Hepatic stellate cell (primary cell): ENCODE data around the gene CPVL.

Source experiments
- DNase-seq: peaks from one replicate; pipeline ENCODE4 v3.0.0; 2011; ENCODE audit warnings: low spot score

CPVL gene

DNA sequence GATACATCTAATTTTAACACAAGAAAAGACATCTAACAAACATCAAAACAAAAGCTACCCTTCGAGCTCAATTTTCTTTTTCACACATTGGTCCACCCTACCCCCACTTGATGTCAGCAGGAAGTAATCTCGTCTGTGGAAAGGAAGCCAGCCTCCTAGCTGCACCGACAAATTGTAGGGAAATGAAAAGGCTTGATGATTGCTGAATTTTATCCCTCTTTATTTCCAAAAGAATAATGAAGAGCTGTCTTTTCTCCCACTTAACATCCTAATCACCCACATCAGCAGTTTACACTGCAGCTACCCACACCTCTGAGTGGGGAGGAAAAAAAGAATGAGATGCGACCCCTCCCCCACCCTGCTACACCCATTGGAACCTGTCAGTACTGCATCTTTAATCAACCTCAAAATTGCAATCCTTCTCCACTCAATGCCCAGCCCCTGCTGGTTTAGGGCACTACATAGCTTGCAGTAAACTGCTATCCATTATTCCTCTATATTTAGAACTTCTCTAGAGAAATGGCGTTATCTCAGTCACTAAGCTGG lies 10.6 kb upstream of the CPVL start:
- no peak for DNase-seq

DNA sequence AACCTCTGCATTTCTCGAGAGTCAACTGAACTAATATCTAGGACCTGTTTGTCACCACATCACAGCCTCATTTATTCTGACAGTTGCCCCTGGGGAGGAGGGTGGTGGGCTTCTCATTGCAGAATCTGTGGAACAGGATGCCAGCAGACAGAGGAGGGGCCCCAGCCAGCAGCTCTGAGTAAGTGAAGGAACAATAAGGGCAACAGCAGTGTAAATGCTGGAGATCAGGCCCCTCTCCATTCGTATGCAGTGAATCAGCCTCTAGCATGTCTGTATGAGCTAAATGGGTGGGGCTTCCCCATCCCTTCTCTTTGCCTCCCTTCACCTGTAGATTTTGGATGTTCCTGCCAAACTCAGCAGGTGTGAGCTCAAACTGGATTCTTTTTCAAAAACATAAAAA lies 7.7 kb upstream of the CPVL start:
- DNase-seq, result no peak

DNA sequence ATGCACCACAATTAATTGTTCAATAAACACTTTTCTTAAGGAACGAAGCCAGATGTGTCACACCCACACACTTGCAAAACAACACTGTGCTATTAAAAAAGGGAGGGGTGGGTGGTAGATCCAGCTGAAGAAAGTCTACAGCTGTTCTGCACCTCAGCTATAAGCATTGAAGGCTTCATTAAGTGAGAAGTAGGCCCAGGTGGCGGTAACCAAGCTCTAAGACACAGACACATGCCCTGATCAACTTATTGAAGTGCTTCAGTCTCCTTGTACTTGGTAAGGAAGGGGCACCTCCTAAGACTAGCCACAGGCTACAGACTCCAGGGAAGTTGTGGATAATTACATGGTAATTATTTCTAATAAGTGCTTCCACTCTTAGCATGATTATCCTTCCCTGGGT lies 4.5 kb upstream of the CPVL start:
- no peak for DNase-seq

DNA sequence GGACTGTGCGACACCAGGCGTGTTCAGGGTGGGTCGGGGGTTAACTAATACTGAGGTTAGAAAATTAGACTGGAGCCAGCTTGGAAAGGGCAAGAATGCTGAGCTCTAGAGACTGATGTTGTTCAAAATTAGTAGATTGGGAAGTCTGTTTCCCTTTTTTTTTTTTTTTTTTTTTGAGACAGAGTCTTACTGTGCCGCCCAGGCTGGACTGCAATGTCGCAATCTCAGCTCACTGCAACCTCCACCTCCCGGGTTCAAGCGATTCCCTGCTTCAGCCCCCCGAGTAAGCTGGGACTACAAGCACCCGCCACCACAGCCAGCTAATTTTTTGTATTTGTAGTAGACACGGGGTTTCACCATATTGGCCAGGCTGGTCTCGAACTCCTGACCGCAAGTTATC lies 2.7 kb upstream of the CPVL start:
- no peak for DNase-seq

DNA sequence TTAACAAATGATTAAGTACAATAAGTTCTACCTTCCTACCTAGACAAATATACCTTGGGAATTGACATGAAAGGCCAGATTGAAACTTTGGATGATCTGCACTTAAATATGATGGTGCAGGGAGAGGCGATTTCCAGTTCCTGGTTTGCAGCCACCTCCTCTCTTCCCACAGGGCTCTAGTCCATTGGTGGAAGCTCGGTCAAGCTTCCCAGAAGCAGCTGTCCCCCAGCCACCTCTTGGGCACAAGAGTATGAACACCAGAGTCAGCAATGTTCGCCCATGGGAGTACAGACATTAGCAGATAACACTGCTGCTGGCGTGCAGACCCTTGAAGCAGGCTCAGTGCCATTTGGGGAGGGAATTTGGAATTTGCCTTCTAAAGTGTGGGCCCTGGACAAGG lies 1.5 kb upstream of the CPVL start:
- DNase-seq, result no peak

DNA sequence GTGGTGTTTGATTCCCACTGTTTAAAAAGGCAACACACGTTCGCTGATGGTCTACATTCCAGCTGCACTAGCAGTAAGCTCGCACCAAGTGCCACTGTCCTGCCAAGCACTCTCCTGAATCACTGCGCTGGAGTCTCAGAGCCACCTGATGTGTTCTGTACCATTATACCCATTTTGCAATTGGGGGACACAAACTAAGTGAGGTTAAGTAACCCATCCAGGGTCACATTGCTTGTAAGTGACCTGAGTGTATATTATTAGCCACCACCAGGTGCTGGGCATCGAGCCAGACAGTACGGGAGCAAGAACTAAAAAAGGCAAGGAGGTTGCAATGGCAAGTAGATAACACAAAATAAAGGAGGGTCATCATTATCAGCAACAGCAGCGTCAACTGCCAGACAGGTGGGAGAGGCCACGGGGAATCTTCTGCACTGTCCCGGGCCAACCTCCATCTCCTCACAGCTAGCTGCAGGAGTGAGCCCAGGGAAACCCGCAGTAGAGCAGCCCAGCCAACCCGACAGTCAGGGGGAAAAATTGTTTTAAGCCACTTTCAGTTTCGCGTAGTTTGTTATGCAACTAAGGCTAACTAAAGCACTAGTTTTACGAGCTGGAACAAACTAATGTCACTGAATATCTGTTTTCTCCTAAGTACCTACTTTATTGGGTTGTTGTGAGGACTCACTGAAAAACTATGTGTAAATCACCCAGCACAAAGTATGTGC lies 712 bp upstream of the CPVL start:
- no peak for DNase-seq

DNA sequence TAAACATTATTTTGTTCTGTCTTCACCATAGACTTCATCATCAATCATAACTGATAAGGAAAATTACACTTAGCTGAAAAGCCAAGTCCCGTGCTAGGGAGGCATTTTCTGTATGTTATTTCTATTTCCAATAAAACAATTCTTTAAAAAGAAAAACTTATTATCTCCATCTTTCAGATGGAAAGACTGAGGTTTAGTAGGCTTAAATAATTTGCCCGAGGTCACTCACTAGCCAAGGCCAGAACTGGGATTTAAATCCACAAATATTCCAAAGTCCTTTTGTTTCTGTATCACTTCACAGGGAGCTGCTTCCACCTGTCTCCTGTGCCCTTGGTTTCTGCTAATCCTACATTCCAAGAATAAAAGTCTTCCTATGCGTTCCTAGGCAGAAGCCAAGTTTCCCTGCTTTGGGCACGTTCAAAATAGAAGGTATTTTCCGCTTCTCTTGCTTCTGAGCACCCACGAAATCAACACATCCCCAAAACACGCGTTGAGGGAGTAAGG lies 732 bp downstream of the CPVL start:
- no peak for DNase-seq

DNA sequence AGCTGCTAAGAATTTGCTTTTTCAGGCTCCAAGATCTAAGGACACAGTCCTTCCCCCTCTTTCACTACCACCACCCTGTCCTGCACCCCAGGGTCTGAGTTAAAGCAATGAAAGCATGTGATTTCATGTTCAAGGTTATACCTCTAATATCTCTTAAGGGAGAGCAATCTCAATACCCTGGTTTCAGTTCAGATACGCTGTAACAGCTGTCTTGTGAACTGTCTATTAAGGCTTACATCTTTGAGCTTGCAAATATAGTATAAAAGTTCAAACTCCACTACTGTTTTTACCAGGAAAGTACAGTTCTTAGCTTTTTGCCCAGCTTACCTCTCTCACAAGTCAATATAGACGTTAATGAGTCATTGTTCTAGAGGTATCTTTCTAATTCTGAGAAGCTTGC lies 2.6 kb downstream of the CPVL start:
- DNase-seq, result no peak

DNA sequence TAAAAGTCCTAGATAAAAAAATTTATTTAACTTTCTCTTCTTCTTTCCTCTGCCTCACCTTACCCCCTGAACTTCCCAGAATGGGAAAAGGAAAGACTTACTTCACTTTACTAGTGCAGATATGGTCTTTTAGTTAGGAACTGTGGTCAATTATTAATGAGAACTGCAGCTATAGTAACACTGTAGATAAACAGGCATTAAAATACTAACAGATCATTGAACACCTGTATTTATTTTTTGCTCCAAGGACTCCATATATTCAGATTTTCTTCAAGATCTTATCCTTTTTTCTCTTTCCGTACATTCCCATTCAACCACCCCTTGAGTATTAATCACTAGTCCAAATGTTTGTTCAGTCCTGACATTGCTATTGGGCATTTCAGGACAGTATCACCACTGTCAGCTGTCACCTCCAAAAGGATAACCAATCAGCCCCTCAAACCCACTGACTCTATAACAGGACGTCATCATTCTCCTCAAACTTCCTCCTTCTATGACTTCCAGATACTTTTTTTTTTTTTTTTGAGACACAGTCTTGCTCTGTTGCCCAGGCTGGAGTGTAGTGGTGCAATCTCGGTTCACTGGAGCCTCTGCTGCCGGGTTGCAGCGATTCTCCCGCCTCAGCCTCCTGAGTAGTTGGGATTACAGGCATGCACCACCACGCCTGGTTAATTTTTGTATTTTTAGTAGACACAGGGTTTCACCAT lies 4.2 kb downstream of the CPVL start:
- no peak for DNase-seq

DNA sequence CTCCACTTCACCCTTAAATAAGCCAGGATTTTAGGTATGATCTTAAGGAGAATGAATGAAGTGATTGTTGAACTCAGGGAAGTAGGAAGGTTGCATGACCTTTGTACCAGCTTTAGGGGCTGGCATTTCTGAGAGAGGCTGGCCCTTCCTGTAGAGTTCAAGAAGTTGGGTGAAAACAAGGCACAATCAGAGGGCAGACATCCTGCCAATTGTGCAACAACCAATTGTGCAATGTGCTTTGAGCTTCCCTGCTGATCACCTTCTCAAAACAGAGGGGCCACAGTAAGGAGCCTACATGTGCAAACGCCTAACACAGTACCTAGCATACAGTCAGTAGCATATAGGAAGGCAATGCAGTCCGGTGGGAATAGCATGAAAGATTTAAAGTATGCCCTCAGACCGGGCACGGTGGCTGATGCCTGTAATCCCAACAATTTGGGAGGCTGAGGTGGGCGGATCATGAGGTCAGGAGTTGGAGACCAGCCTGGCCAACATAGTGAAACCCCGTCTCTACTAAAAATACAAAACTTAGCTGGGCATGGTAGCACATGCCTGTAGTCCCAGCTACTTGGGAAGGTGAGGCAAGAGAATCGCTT lies 5.4 kb downstream of the CPVL start:
- no peak for DNase-seq

DNA sequence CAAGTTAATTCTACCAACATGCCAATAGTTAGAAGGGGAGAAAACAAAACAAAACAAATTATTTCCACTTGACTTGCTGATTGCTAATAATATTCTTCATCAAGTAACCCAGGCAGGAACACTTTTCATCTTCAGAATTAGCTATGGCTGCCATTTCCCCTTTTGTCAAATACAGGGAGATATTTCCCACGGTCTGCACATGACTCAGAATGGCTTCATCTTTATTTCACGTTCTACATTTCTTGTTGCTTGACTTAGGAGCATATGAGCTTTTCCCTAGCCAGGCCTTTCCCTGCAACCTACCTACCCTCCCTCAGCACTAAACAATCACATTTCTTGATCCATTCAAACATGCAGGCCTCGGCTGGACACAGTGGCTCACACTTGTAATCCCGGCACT lies 6.5 kb downstream of the CPVL start:
- no peak for DNase-seq

DNA sequence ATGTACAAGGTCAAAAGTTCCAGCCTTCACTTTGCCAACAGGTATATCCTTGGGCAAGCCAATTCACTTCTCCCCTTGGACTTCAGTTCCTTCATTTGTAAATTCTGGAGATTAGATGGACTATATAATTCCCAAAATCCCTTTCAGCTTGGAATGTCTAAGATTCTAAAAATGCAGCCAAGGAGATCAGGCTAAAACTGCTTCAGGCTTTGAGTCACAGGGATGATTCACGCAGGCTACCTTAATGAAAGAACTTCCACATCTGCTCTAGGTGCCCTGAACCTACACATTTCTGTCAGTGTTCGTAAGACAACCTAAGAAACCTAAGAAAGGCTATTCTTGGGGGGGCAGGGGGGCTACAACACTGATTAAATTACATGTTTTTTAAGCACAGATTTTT lies 7.1 kb downstream of the CPVL start:
- DNase-seq, result no peak

DNA sequence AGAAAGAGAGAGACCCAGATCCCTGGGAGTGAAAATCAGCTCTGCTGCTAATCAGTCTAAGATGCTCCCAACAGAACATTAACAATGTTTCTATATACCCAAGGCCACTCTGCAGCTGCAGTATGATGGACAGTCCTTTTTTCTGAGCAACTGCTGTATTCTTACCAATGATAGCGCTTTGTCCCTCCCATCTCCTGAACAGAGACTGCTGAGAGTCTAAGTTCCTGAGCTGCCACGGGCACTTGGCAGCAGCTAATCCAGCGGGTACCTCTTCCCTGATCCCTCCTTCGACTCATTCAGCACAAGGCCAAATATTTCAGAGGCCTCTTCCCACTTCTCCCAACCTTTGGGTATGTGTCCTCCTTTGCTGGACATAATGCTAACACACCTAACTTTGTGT lies 7.7 kb downstream of the CPVL start:
- no peak for DNase-seq

DNA sequence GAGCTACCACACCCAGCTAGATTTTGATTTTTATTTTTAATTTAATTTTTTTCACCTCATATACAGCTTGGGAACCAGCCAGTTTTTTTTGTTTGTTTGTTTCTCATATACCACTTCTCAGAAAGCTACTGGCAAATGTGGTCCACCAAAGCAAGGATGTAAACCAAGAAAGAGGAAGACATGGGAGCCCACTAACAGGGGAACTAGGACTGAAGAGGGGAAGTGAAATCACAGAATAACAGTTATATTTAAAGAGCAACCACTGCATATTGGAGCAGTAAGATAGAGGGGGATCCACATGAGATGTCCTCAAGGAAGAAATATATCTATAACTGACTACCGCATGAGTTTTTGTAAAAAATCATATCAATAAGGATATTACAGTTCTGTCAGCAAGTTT lies 10.5 kb downstream of the CPVL start:
- no peak for DNase-seq

DNA sequence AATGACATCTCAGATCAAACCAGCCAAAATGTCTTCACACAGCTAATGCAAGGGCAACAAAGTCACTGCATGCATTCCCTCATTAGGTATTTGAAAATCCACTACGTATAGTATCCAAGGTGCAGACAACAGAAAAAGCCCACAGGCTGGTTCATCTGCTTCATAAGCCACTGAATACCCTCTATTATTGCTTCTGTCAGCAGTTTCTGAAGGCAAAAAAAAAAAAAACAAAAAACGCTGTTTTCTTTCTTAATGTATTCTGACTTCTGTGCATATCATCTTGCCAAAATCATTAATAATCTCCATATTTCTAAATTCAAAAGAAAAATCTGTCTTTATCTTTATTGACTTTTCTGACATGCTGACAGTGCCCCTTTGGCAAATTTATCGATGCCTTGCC lies 13.4 kb downstream of the CPVL start:
- DNase-seq, result no peak

DNA sequence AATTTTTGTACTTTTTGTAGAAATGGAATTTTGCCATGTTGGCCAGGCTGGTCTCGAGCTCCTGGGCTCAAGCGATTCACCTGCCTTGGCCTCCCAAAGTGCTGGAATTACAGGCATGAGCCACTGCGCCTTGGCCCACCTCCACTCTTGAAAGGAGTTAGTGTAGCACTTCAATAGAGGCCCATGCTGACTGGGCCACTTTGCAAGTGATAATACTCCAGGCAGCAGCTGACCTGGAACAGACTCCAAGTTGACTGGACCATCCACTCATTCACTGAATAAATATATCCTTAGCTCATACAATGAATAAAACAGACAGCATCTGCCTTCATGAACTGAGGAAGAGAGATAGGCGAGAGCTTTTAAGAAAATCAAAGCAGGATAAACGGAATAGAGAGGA lies 14.7 kb downstream of the CPVL start:
- DNase-seq, result no peak

DNA sequence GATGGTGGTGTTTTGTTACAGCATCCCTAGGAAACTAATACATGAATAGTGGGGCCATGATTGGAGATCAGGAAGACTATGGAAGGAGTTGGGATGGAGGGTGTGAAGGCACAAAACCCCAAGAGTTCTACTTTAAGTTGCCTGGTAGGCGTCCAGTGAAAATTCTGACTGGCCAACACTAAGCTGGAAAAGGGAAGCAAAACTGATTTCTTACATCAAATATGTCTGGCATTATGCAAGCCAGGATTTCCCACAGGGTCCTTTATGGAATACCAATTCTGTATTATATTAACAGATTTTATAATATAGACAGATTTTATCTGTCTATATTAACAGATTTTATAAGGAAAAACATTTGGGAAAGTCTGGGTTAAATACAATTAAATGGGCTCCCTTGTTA lies 16.2 kb downstream of the CPVL start:
- no peak for DNase-seq

DNA sequence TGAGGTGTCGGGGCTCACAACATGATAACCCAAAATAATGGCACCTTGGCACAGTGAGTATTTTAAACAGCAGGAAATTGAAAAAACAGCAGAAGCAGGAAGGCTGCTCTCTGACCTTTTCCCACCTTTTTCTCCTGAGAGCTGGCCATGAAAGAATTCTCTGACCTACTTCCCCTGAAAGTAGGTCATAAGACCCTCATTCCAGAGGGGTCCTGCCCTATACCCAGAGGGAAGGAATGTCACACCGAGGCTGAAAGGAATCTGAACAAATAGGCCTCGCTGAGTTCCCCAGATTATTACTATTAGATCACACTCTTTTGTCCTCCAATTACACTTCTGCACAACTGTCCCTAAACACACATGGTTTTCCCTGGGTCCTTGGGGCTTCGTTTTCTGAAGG lies 18.8 kb downstream of the CPVL start:
- no peak for DNase-seq

DNA sequence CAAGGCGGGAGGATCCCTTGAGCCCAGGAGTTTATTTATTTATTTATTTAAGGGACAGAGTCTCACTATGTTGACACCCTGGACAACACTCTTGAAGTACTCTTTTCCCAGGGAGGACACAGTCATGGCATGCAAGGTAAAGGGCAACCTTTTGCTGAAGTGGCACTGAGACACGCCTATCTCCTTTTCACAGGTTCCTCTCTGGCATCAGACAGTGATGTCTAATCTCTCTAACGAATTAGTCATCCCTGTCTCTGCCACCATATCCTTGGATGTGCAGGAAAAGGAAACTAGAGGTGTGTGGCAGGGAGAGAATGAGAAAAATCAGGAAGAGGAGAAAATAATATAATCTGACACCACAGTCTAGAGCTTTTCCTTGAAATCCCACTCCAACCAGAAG lies 19.5 kb downstream of the CPVL start:
- DNase-seq, result no peak

DNA sequence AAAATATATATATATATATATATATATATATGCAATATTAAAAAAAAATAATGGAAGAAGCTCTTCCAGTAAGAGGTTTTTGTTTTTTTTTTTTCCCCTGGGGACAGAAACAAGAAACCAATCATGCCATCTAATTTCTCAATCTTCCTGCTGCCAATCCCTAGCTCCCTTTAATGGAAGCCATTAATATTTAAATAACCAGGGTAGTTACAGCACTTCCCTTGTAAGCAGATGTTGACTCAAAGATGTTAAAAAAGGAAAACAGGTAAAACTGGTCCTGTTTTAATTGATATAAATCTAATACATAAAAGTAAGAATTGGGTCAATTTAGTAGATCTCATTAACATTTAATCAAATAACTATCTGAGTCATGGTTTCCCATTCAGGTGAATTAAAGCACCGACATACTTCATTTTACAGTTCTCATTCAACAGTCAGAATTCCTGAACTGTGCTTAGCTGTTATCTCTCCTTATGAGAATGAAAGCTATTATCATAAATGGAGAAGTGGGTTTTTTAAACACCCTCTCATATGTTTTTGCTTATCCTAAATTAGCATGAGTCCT lies 22.6 kb downstream of the CPVL start:
- no peak for DNase-seq

DNA sequence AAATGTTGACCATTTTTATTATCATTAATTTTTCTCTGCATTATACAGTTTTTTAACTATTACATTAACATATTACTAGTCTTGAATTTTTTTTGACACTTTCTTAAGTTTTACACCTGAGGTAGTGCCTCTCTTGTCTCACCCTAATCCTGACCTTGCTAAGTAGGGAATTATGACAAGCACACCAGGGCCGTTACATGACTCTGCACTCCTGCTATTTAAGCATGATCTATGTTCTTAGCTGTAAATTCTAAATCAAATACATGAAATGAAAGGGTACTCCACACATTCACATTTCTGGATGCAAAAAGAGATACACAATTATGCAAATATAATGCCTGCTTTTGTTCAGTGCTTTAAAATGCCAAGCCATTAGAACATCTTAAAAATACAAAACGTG lies 23.6 kb downstream of the CPVL start:
- DNase-seq, result no peak

DNA sequence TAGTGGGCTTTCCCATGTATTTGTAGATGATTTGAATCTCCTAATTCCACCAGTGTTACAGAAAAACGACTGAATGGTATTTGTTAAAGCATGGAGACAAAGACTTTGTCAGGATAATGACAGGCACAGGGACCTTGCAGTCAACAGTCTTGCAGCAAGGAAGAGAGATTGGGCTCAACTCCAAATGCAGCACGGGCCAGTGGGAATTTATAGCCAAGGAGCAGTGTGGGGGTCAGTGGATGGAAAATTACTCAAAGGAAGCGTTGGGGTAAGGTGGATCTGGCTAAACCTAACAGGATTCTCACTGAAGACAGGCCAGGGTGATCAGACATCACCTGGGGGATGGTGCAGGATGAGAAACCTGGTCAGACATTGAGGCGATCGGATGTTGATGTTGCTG lies 24.3 kb downstream of the CPVL start:
- DNase-seq, result no peak

DNA sequence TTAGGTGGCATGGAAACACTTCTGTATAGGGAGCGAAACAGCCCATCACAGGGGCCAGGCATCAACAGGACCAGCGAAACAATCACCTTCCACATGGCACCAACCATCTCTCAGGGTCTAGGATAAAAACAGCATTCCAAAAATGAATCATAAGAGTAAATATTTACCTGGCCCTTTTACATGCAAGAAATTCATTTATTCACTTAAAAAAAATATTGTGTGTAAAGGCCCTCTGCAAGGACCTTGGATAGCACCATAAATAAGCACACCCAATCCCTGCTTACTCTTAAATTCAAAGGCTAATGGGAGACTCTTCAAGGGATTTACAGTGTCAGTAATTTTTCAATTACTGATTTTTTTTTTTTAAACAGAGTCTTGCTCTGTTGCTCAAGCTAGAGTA lies 25.4 kb downstream of the CPVL start:
- DNase-seq, result no peak
